Smooth muscle cell (in vitro differentiated cells): ENCODE results near the gene CYP1A2. TPM values are rescaled to one million over a fixed set of nuclear protein-coding genes. Genes with fewer than 3 reads are reported as not detected.
A peak's percentile ranks its signal among the peaks of the same experiment; 100 is the strongest.
"Not testable (repeated sequence)": the region's sequence is repeated elsewhere in the genome, so short reads cannot be mapped to it uniquely, and the experiment has no call there.

Experiments
- DNase-seq: peaks from one replicate; lab custom pipeline; 2025; ENCODE audit not compliant: unreplicated experiment; lab: John Stamatoyannopoulos, UW
- H2AFZ ChIP-seq: fragments of 200-600 bp; sonication (generic); 2 replicates; pipeline ENCODE4 v1.6.0; 2016; ENCODE audit warnings: antibody characterized with exemption, low read depth, mild to moderate bottlenecking
- H3F3A ChIP-seq: fragments of 200-600 bp; sonication (generic); 2 replicates; pipeline ENCODE4 v1.6.0; 2017; ENCODE audit warnings: antibody characterized with exemption, low read depth
- H3K27ac ChIP-seq: fragments of 200-600 bp; sonication (generic); 2 replicates; pipeline ENCODE4 v1.5.1; 2016; ENCODE audit warnings: low read depth, mild to moderate bottlenecking
- H3K27me3 ChIP-seq: fragments of 200-600 bp; sonication (generic); 2 replicates; pipeline ENCODE4 v1.6.1; 2016; ENCODE audit warnings: low read depth, mild to moderate bottlenecking
- H3K36me3 ChIP-seq: fragments of 200-600 bp; sonication (generic); 2 replicates; pipeline ENCODE4 v1.5.1; 2016; ENCODE audit warnings: low read depth
- H3K4me1 ChIP-seq: fragments of 200-600 bp; sonication (generic); 2 replicates; pipeline ENCODE4 v1.5.1; 2016; ENCODE audit warnings: low read depth
- H3K4me2 ChIP-seq: fragments of 200-600 bp; sonication (generic); 2 replicates; pipeline ENCODE4 v1.6.0; 2016; ENCODE audit warnings: mild to moderate bottlenecking
- H3K4me3 ChIP-seq: fragments of 200-600 bp; sonication (generic); 2 replicates; pipeline ENCODE4 v1.5.1; 2016; ENCODE audit warnings: mild to moderate bottlenecking
- H3K79me2 ChIP-seq: fragments of 200-600 bp; sonication (generic); 2 replicates; pipeline ENCODE4 v1.6.0; 2016; ENCODE audit warnings: low read depth, mild to moderate bottlenecking
- H3K9ac ChIP-seq: fragments of 200-600 bp; sonication (generic); 2 replicates; pipeline ENCODE4 v1.6.0; 2016; ENCODE audit warnings: low read depth
- H3K9me3 ChIP-seq: fragments of 200-600 bp; sonication (generic); replicated peaks from 2 replicates; pipeline ENCODE4 v1.5.1; 2016; ENCODE audit warnings: low read depth
- H4K20me1 ChIP-seq: fragments of 200-600 bp; sonication (generic); 2 replicates; pipeline ENCODE4 v1.6.0; 2016; ENCODE audit warnings: low read depth
- WGBS: methylation state at CpG from one replicate; pipeline ENCODE4 v1.1.7; 2016; ENCODE audit warnings: low lambda C conversion rate; 5-methylcytosine and 5-hydroxymethylcytosine counted together
- polyA plus RNA-seq: library from polyadenylated mRNA; unstranded; fragments of >200 nt; fragmentation: Nextera tagmentation; extraction: Ambion mirVana; gene quantifications from 2 replicates; pipeline ENCODE4 v1.2.1, GENCODE V29; 2016
- total RNA-seq: library from RNA; depleted of rRNA; stranded (reverse); fragments of >200 nt; gene quantifications from 2 replicates; pipeline ENCODE4 v1.2.3, GENCODE V29; 2014
- TF ChIP-seq, protein P1 (sequence below): fragments of 200-600 bp; sonication (generic); IDR thresholded peaks from 2 replicates; pipeline ENCODE4 v1.5.1; 2017; ENCODE audit warnings: borderline replicate concordance, mild to moderate bottlenecking, antibody characterized with exemption; ENCODE audit not compliant: insufficient read depth, poor library complexity, severe bottlenecking

The CYP1A2 gene
- total and polyA plus RNA-seq, 2 experiments from 2014 or later, result not detected

GRCh38 chr15:74783808-74784175 lies 35.1 kb downstream of the CYP1A2 start:
- Histone ChIP-seq H4K20me1 (peaks cover 62% of the 10 kb centered on the region), H3K36me3 (no peaks in the 10 kb centered on the region), H3K27me3 (no peaks in the 10 kb centered on the region), H2AFZ (no peak overlapping the region), H3K4me3 (peak overlapping the region; percentile 70), H3F3A (no peaks in the 10 kb centered on the region), H3K27ac (no peak overlapping the region), H3K9ac (no peak overlapping the region), H3K4me1 (peaks cover 21% of the 10 kb centered on the region), H3K9me3 (no peaks in the 10 kb centered on the region), H3K79me2 (peaks cover 61% of the 10 kb centered on the region), H3K4me2 (peak overlapping the region; percentile 94)
- no peak for DNase-seq
- 92% methylated on average over 3 of the region's 3 CpGs for whole genome bisulfite sequencing
- TF ChIP-seq, protein P1, sequence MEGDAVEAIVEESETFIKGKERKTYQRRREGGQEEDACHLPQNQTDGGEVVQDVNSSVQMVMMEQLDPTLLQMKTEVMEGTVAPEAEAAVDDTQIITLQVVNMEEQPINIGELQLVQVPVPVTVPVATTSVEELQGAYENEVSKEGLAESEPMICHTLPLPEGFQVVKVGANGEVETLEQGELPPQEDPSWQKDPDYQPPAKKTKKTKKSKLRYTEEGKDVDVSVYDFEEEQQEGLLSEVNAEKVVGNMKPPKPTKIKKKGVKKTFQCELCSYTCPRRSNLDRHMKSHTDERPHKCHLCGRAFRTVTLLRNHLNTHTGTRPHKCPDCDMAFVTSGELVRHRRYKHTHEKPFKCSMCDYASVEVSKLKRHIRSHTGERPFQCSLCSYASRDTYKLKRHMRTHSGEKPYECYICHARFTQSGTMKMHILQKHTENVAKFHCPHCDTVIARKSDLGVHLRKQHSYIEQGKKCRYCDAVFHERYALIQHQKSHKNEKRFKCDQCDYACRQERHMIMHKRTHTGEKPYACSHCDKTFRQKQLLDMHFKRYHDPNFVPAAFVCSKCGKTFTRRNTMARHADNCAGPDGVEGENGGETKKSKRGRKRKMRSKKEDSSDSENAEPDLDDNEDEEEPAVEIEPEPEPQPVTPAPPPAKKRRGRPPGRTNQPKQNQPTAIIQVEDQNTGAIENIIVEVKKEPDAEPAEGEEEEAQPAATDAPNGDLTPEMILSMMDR, result no peak

- no peak overlapping the region for H2AFZ ChIP-seq
- no peaks in the 10 kb centered on the region for H3K36me3 ChIP-seq
- TF ChIP-seq, protein P1, result no peak
- no peak overlapping the region for H3K27ac ChIP-seq
- WGBS, result 95% methylated on average over 8 of the region's 8 CpGs
- no peaks in the 10 kb centered on the region for H3K27me3 ChIP-seq
- peaks cover 70% of the 10 kb centered on the region for H4K20me1 ChIP-seq
- H3K4me2 ChIP-seq, result no peak overlapping the region
- H3F3A ChIP-seq, result no peaks in the 10 kb centered on the region
- no peak for DNase-seq
- no peak overlapping the region for H3K4me3 ChIP-seq
- H3K9ac ChIP-seq, result no peak overlapping the region
- H3K9me3 ChIP-seq, result no peaks in the 10 kb centered on the region
- peaks cover 25% of the 10 kb centered on the region for H3K4me1 ChIP-seq
- peaks cover 69% of the 10 kb centered on the region for H3K79me2 ChIP-seq
Observed at GRCh38 chr15:74784426-74785193, 36.0 kb downstream of the CYP1A2 start.

DNA sequence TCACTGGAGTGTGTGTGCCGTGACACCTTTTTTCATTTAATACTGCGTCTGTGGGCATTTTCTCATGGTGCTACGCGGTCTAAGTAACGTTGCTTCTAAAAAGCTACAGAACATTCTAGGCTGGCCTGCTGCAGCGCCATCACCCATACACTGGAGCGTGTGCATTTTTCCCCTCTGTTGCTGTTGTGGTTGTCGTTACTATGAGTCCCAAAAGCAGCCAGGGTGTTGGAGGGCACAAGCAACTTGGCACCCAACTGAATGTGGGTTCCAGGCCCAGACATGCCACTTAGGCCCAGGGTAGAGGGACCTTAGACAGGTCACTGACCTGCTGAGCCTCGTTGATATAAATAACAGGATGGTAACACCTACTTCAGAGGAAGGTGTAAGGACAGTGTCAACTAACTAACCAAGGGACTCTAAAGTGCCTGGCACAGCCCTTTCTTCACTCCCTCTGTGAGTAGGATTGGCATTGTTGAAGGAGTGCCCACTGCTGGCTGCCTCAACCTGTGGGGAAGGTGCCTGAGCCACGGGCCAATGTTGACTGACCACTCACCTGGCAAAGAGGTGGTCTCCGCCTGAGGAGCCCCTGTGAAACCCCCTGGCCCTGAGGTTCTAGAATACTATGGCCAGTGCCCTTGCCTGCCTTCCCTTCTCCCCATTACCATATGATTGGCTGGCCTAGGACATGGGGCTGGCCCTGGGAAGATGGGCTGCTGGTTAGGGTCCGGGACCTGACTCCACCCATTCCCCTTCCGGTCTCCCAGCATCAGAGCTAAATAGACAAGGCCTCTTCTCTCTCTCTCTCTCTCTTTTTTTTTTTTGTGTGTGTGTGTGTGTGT lies 36.8 kb downstream of the CYP1A2 start:
- H3K79me2 ChIP-seq, result peaks cover 75% of the 10 kb centered on the region
- TF ChIP-seq, protein P1, result no peak
- DNase-seq, result no peak
- H2AFZ ChIP-seq, result no peak overlapping the region
- H3K4me1 ChIP-seq, result peaks cover 25% of the 10 kb centered on the region
- H3K27me3 ChIP-seq, result no peaks in the 10 kb centered on the region
- peaks cover 78% of the 10 kb centered on the region for H4K20me1 ChIP-seq
- H3K36me3 ChIP-seq, result no peaks in the 10 kb centered on the region
- H3K27ac ChIP-seq, result no peak overlapping the region
- WGBS, result 96% methylated on average over 13 of the region's 13 CpGs
- peaks cover 6% of the 10 kb centered on the region for H3F3A ChIP-seq
- H3K4me2 ChIP-seq, result no peak overlapping the region
- no peak overlapping the region for H3K9ac ChIP-seq
- no peaks in the 10 kb centered on the region for H3K9me3 ChIP-seq
- no peak overlapping the region for H3K4me3 ChIP-seq

- WGBS, result 92% methylated on average over 12 of the region's 12 CpGs
- Histone ChIP-seq H3K79me2 (peaks cover 77% of the 10 kb centered on the region), H3K4me1 (peaks cover 25% of the 10 kb centered on the region), H3F3A (peaks cover 12% of the 10 kb centered on the region), H4K20me1 (peaks cover 85% of the 10 kb centered on the region)
- not testable (repeated sequence) for H3K27me3 ChIP-seq, H3K4me3 ChIP-seq, DNase-seq, H3K9ac ChIP-seq, H3K4me2 ChIP-seq, H3K9me3 ChIP-seq, H3K27ac ChIP-seq, H2AFZ ChIP-seq, H3K36me3 ChIP-seq
Observed at GRCh38 chr15:74786081-74786480, 37.4 kb downstream of the CYP1A2 start.
